ENCODE results near the gene EXD3. TPM values are rescaled to one million over a fixed set of nuclear protein-coding genes. Genes with fewer than 3 reads are reported as not detected.
A peak's percentile ranks its signal among the peaks of the same experiment; 100 is the strongest.

The EXD3 gene
- total and polyA plus RNA-seq, 2 of the 13 experiments (the other 11 are each of a cell fraction or from before 2014, with no cell fraction given) = 2.7 to 4.8 TPM

DNA sequence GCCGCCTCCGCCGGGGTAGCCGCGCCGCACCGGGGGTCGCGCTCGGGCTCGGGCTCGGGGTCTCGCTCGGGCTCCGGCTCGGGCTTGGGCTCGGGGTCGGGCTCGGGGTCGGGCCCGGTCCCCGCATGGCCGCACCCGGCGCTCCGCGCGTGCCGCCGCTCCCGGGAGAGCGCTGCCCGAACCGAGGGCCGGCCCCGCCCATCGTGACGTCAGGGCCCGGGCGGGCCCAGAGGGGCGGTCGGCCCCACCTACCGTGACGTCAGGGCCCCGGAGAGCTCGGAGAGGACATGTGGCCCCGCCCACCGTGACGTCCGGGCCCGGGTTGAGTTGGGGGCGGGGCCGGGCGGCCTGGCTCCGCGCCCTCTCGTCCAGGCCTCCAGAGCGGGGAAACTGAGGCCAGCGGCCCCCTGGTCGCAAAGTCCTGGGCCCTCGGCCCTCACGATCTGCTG lies 36.2 kb upstream of the EXD3 start, which contains the start of gene NSMF (continued):
- no peak for TF ChIP-seq RORA (CRISPR knock-in tag; IDR thresholded peaks at IDR 0.05)
- TF ChIP-seq ZNF589 (CRISPR knock-in tag; conservative IDR thresholded peaks at IDR 0.05) = no peak
- no peak for TF ChIP-seq NFAT5 (CRISPR knock-in tag; IDR thresholded peaks at IDR 0.05)
- no peak for TF ChIP-seq HNRNPL (IDR thresholded peaks at IDR 0.05; ENCODE audit: low read depth, low read length)
- no peak for TF ChIP-seq ZNF709 (CRISPR knock-in tag; IDR thresholded peaks at IDR 0.05)
- TF ChIP-seq ZNF331 (CRISPR knock-in tag; IDR thresholded peaks at IDR 0.05) = no peak
- TF ChIP-seq XBP1 (CRISPR knock-in tag; IDR thresholded peaks at IDR 0.05) = no peak
- TF ChIP-seq, protein P1, sequence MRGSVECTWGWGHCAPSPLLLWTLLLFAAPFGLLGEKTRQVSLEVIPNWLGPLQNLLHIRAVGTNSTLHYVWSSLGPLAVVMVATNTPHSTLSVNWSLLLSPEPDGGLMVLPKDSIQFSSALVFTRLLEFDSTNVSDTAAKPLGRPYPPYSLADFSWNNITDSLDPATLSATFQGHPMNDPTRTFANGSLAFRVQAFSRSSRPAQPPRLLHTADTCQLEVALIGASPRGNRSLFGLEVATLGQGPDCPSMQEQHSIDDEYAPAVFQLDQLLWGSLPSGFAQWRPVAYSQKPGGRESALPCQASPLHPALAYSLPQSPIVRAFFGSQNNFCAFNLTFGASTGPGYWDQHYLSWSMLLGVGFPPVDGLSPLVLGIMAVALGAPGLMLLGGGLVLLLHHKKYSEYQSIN (CRISPR knock-in tag; IDR thresholded peaks at IDR 0.05; ENCODE audit: borderline replicate concordance) = no peak
- no peak for TF ChIP-seq ZSCAN9 (CRISPR knock-in tag; IDR thresholded peaks at IDR 0.05; ENCODE audit: borderline replicate concordance)
- TF ChIP-seq ARNT2 (CRISPR knock-in tag; IDR thresholded peaks at IDR 0.05; ENCODE audit: low read depth) = no peak
- no peak for TF ChIP-seq EZH2 (conservative IDR thresholded peaks at IDR 0.05; ENCODE audit: low read depth, low read length)
- no peak for TF ChIP-seq ZKSCAN1 (IDR thresholded peaks at IDR 0.05; ENCODE audit: low read length)
- no peak for TF ChIP-seq ZNF670 (CRISPR knock-in tag; IDR thresholded peaks at IDR 0.05; ENCODE audit: borderline replicate concordance)
- peak; percentile 11; the same call in 1 of the 2 replicates for TF ChIP-seq TFDP1 (CRISPR knock-in tag; IDR thresholded peaks at IDR 0.05; ENCODE audit: borderline replicate concordance)
- no peak for TF ChIP-seq MYNN (CRISPR knock-in tag; IDR thresholded peaks at IDR 0.05; ENCODE audit: low read depth)
- TF ChIP-seq SATB2 (CRISPR knock-in tag; IDR thresholded peaks at IDR 0.05) = no peak
- TF ChIP-seq, protein P2, sequence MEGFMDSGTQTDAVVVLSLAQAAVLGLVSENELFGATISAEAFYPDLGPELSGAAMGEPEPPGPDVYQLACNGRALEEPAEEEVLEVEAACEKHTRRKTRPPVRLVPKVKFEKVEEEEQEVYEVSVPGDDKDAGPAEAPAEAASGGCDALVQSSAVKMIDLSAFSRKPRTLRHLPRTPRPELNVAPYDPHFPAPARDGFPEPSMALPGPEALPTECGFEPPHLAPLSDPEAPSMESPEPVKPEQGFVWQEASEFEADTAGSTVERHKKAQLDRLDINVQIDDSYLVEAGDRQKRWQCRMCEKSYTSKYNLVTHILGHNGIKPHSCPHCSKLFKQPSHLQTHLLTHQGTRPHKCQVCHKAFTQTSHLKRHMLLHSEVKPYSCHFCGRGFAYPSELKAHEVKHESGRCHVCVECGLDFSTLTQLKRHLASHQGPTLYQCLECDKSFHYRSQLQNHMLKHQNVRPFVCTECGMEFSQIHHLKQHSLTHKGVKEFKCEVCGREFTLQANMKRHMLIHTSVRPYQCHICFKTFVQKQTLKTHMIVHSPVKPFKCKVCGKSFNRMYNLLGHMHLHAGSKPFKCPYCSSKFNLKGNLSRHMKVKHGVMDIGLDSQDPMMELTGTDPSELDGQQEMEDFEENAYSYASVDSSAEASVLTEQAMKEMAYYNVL (CRISPR knock-in tag; IDR thresholded peaks at IDR 0.05; ENCODE audit: borderline replicate concordance) = no peak
